H54 (cell line): ENCODE data around the gene RAB26.

Experiments used
- DNase-seq: peaks from one replicate; pipeline ENCODE4 v3.0.0; 2011; ENCODE audit warnings: low spot score, mixed read lengths; ENCODE audit not compliant: insufficient read length
- FAIRE-seq: peaks from 3 replicates; lab custom pipeline; 2011; peaks lifted over from hg19 to GRCh38; lab: Jason Lieb, UNC
- POLR2A ChIP-seq: IDR thresholded peaks from 2 replicates; pipeline ENCODE4 v1.6.1; 2011; ENCODE audit warnings: low read depth, mild to moderate bottlenecking, low read length

The RAB26 gene

DNA sequence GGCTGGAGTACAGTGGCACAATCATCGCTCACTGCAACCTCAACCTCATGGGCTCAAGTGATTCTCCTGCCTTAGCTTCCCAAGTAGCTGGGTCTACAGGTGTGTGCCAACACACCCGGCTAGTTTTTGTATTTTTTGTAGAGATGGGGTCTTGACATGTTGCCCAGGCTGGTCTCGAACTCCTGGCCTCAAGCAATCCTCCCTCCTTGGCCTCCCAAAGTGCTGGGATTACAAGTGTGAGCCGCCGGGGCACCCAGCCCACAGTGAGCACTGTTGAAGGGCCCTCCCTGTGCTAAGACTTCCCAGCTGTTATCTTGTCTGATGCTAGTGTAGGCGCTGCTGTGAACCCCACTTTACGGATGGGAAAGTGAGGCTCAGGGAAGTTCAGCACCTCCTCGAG is 40.0 kb downstream of the RAB26 start:
- no peak for TF ChIP-seq POLR2A
- FAIRE-seq (no peak), DNase-seq (no peak)

DNA sequence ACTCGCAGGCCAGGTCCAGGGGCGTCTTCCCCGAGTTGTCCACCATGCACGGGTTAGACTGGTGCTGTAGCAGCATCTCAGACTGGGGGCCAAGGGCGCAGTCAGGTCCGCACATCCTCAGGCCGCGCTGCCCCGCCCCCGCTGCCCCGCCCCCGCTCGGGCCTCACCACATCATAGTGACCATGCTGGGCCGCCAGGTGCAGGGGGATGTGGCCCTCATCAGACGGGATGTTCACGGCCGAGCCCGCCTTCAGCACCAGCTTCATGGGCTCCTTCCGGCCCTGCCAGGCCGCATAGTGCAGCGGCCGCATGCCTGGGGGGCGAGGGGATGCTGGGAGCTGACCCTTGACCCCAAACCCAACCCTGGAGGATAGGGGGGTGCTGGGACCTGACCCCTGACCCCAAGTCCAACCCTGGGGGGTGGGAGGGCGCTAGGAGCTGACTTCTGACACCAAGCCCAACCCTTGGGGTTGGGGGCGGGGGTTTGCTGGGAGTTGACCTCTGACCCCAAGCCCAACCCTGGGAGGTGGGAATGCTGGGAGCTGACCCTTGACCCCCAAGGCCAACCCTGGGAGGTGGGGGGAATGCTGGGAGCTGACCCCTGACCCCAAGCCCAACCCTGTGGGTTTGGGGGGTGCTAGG is 40.9 kb downstream of the RAB26 start:
- no peak for TF ChIP-seq POLR2A
- DNase-seq (no peak), FAIRE-seq (no peak)

DNA sequence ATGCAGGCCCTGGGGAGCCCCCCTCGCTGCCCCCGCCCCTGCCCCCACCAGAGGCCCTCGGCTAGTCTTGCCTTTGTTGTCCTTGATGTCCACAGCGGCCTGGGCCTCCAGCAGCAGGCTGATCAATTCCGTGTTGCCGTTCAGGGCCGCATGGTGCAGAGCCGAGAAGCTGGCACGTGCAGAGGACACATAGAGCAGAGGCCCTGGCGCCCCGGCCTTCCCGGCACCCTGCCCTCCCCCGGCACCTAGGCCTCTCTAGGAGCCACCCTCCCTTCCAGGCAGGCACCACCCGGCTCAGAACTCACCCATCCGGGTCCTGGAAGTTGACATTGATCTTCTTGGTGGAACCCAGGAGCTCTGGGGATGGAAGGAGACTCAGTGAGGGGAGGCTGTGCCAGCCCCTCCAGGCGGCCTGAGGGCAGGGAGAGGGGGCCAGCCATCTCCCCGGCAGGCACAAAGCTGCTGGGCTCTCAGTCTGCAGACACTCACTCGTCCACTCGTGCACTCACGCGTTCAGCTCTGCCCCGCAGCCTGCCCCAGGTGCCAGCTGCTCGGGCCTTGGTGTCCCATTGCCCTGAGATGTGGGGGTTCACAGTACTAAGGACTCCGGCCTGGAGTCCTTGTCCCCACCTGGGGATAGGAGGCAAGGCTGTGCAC is 41.7 kb downstream of the RAB26 start:
- DNase-seq = no peak
- TF ChIP-seq POLR2A = no peak
- FAIRE-seq = no peak

DNA sequence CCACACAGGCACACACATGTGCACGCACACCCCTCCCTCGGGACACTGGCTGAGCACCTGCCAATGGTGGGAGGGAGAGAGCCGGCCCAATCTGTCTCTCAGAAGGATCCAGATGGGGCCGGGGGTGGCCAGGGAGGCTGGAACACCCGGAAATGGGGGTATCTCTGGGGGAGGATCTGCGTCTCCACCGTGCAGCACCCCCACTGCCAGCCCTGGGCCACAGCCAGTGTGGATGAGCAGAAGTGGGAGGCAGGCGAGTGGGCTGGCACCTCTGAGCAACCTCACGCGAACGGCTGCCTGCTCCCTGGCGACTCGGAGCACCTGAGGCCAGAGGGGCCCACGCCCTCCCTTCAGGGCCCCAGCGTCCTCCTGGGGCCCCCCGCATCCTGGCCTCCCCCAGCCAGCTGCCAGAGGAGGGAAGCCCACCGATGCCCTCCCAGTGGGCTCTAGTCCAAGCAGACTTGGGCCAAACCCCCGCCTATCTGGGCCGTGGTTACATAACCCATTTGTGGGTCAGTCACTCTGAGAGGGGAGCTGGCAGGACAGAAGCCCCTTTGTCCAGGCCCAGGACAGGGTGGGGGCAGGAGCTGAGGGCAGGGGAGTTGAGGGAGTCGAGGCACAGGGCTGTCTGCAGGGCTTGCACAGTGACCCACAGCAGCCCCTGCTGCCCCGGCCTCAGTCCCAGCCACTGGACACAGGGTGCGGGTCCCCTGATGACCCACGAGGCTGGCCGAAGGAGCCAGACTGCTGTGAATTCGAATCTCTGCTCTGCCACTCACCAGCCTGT is 42.4 kb downstream of the RAB26 start:
- FAIRE-seq = no peak

DNA sequence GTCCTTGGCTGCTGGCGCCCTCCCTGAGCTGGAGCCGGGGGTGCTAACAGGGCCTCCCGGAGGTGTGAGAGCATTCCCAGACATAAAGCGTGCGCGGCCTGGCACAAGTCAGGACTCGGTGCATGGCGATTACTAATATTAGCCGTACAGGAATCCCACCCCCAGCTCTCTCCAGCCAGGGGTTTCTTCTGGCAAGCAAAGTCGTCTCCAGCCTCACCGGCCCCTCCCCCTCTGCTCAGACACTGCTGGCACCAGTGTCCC is 43.0 kb downstream of the RAB26 start:
- no peak for DNase-seq
- no peak for TF ChIP-seq POLR2A
- no peak for FAIRE-seq

More for the DNA sequence above, 42.4 kb downstream of the RAB26 start:
- TF ChIP-seq POLR2A = no peak
- DNase-seq = no peak

DNA sequence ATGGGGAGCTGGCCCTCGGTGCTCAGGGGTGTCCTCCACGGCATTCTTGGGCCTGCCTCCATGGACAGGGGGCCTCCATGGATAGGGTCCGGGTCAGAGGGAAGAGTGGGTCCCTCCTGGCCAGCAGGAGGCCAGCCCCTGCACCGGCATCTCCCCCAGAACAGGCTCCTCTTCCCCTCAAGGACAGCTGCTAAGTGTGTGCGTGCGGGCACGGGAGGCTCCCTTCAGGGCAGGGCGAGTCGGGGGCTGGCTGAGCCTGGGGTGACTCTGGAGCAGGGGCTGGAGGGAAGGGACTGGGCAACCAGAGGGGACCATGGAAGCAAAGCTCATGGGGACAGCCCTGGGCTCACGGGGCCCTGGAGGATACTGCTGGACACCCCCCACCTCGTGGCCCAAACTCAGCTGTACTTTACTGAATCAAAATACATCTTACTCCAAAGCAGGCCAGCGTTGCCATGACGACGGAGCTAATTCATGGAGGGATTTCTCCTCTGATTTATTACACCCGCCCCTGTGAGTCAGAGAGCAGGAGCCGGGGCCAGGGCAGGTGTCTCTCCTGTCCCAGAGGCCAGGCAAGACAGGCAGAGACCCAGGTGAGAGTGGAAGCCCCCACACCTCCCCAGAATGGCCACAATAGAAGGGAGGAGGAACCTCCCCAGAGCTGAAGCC is 45.9 kb downstream of the RAB26 start:
- FAIRE-seq (no peak), DNase-seq (peak; percentile 92)
- TF ChIP-seq POLR2A = no peak

DNA sequence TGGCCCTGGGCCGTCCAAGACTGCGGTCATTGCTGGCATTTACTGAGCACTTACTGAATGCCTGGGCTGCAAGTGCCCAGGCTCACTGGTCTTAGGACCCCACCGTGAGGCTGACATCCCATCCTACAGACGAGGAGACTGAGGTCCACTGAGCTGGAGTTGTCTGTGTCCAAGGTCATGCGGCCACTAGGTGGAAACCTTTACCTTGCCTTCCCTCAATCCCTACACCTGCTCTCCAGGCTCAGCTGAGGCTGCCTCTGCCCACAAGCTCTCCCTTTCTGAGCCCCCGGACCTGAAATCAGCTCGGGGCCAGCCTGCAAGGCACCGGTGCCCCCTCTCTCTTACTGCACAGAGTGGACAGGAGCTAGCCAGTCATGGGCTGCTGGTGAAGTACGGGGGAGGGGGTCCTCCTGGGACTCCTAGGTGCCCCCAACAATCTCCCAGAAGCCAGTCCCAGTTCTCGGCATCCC is 46.5 kb downstream of the RAB26 start:
- DNase-seq (no peak), FAIRE-seq (no peak)
- no peak for TF ChIP-seq POLR2A

DNA sequence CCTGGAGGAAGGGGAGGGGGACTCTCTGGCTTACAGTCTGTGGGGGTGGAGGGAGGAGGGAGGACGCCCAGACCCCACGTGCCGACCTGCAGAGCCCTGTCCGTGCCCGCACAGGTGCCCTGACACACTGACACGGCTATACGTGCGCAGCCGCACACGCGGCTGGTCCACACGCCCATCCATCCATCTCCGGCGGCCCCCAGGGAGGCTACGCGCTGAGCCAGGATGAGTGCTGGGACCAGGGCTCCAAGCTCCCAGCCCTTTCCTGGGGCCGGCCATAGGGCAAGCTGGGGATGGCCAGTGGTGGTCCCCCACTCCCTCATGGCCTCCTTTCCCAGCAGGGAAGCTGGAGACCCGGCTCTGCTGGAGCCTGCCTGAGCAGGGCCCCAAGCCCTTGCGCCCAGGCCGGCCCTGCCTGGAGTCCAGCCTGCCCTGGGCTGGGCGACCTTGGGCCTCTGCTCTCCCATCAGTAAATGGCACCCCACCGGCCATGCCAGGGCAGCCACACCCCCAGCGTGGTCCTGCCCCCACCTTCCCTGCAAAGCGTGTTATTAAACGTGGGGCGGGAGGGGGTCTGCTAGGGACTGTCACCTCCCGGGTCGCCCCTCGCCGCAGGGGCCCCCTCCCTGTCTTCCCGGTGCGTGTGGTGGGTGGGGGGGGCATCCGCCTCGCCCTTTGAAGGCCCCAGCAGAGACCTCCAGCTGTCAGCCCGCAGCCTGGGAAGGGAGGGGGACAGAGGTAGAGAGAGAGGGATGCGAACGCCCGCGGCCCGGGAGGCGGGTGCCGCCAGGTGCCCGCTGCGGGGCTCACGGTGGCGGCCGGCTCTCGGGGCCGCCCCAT is 47.1 kb downstream of the RAB26 start:
- FAIRE-seq = no peak
- no peak for TF ChIP-seq POLR2A
- DNase-seq = no peak

DNA sequence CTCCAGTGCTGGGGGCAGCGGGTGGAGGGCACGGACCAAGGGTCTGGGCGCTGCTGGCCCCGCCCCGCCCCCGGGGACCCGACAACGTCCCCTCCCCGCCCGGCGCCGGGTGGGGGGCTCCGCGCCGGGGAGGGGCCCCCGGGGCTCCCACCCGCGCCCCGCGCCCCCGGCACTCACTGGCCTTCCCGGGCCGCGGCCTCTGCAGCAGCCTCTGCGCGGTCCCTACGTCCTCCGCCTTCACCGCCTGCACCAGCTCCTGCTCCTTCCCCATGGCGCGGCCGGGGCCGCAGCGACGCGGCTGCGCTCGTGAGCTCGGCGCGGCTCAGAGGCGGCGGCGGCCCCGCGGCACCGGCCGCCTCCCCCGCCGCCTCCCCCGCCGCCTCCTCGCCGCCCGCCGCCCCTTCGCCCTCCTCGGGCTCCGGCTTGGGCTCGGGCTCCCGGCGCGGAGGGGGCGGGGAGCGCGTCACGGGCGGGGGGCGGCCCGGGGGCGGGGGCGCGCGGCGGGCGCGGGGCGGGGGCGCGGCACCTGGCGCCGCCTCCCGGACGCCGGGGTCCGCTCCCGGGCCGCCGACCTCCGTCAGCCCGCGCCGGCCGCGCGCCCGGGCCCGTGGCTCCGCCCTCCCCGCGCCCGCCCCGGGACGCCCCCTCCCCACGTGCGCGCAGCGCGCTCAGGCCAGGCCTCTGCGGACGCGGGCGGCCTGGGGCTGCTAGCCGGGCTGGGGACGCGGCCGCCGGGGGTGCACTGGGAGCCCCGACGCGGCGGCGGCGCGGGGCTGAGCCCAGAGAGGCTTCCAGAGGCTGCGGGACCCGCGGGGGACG is 47.9 kb downstream of the RAB26 start, which contains the start of gene CASKIN1:
TSS of gene CASKIN1 (minus strand) at position 444 of the 819 bp plus-strand sequence. CDS start at position 271, 173 bp downstream.
- no peak for TF ChIP-seq POLR2A
- DNase-seq (no peak), FAIRE-seq (no peak)

DNA sequence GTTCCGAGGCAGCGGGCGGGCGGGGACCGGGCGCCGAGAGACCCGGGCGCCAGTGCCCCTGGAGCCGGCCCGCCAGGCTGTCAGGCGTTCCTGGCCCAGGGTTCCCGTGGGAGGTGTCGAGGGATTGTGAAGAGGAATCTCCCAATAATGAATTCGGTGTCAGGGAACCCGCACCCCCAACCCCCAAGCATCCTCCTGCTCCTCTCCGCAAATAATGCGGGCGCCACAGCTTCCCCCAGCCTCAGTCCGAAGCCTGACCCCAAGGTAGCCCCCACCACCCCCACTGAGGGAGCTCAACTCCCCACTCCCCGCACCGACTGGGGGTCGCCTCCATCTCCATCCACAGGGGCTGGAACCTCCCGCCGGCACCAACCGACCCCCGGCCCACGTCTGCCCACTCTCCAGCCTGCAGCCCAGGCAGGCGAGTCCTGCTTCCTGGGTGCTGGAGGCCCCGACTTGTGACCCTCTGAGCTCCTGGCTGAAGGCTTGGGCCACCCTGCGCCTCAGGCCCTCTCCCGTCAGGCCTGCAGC is 48.6 kb downstream of the RAB26 start:
- DNase-seq (no peak), FAIRE-seq (no peak)
- no peak for TF ChIP-seq POLR2A

DNA sequence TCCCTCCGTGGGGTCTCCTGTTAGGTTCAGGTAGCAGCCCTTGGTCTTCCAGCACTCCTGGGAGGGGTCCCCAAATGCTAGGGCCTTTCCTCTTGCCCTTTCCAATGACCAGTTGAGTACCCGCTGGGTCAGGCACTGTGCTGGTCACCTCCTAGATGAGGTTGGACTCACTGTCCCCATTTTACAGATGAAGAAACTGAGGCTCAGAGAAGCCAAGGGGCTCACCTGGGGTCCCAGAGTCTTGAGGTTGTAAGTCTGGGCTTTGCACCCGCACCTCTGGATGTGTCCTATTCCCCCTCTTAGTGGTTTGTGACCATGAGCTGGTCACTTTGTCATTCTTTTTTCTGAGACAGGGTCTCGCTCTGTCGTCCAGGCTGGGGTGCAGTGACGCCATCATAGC is 49.3 kb downstream of the RAB26 start:
- FAIRE-seq (no peak), DNase-seq (no peak)
- TF ChIP-seq POLR2A = no peak

DNA sequence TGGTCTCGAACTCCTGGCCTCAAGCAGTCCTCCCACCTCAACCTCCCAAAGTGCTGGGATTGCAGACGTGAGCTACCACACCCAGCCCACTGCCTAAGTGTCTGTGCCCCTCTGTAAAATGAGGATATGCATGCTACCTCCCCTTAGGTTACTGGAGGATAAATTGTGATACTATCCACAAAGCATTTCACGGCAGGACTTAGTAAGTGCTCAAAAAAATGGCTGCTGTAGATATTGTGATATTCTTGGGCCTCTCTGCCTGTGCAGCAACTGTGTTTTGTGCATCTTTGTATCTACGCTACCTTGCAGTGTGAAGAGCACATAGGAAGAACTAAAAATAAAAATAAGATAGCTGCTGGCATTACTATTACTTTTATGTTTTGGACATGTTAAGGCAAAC is 49.9 kb downstream of the RAB26 start:
- FAIRE-seq (no peak), DNase-seq (no peak)
- no peak for TF ChIP-seq POLR2A
